Vagina (tissue), 2 donors: ENCODE results near the gene HLA-B.

Experiments used
- CTCF ChIP-seq, 3 experiments: fragments of 450-650 bp in 2 of 3; fragments of 200-600 bp in 1 of 3; sonication (generic) in 1 of 3; IDR thresholded peaks; one replicate each; pipeline ENCODE4 v1.5.1; 2017 to 2019; ENCODE audit warnings: antibody characterized with exemption in 3 of 3, mild to moderate bottlenecking in 2 of 3, moderate library complexity in 2 of 3
- POLR2A ChIP-seq, 2 donors: fragments of 450-650 bp; IDR thresholded peaks; one replicate each; pipeline ENCODE4 v1.6.1; 2017; ENCODE audit warnings: antibody characterized with exemption in 2 of 2, mild to moderate bottlenecking in 2 of 2, moderate library complexity in 2 of 2
- POLR2AphosphoS5 ChIP-seq, 2 donors: sonication (generic); formaldehyde crosslinking; IDR thresholded peaks; one replicate each; pipeline ENCODE4 v1.9.0; 2017; ENCODE audit warnings: antibody characterized with exemption in 2 of 2, mild to moderate bottlenecking in 2 of 2, low read depth in 1 of 2; ENCODE audit not compliant: insufficient read depth in 1 of 2

DNA sequence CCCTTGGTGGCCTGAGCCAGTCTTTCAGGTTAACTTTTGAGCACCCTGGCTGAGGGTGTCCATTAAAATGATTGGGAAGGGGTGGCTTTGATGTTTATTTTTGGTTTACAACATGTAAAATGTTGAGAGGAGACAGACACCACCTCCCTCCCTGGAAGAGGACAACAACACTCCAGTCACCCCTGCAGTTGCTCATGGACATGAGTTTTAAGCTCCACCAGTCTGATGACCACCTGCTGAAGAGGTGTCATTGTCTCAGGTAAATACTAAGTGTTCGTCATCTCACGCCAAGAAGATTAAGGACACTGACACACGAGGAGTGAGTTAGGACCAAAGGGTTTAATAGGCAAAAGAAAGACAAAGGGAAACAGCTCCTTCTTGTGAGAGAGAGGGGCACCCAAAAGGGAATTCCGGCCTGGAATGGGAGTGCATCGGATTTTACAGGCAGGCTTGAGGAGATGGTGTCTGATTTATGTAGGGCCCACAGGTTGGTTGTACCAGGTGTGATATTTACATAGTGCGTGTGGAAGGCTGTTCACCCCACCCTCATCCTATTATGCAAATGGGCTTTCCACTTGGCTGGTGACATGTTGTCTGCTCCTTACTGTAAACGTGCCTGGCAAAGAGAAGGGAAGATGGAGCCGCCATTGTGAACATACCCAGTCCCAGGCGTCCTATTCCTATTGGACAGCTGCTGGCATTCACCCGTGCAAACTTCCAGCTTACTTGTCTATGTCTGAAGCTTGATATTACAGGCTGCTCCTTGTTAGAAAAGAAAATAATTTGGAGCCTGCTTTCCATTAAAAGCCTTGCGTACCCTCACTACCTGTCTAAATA lies 6.6 kb downstream of the HLA-B start:
- TF ChIP-seq CTCF (IDR thresholded peaks at IDR 0.05): no peak
- no peak for TF ChIP-seq POLR2AphosphoS5 (IDR thresholded peaks at IDR 0.05; ENCODE audit: insufficient read depth in 1 of 2, low read depth in 1 of 2)
- TF ChIP-seq POLR2A (IDR thresholded peaks at IDR 0.05): no peak
